HepG2 (cell line): Measurements from ENCODE around the gene ELP4. TPM values are rescaled to one million over a fixed set of nuclear protein-coding genes. Genes with fewer than 3 reads are reported as not detected.

ENCODE experiments used
- ATAC-seq: fragments of 200-7000 bp; cut with Tn5 transposase; 3 replicates; pipeline ENCODE4 v1.9.1; 2020; ENCODE audit warnings: mild to moderate bottlenecking, moderate library complexity
- BruUV-seq: library from RNA; stranded (reverse); fragments of 400-500 nt; replicated peaks from 2 replicates; lab custom pipeline; 2021; lab: Mats Ljungman, UMichigan
- CTCF ChIA-PET: fragments of 300-600 bp; formaldehyde crosslinking; extraction: SDS; loops from one replicate; lab custom pipeline; 2021; ENCODE audit warnings: low total read pairs, inconsistent platforms, low intra/inter-chr PET ratio; lab: Yijun Ruan, JAX
- POLR2A ChIA-PET: fragments of 350-600 bp; sonication (Branson Sonifier 250); formaldehyde crosslinking; loops from one replicate; lab custom pipeline; 2020; ENCODE audit warnings: antibody characterized with exemption, inconsistent platforms; lab: Yijun Ruan, JAX
- DNase-seq: peaks from one replicate; pipeline ENCODE4 v3.0.0-alpha.2; 2015; ENCODE audit warnings: low spot score
- FAIRE-seq: peaks from 3 replicates; lab custom pipeline; 2011; peaks lifted over from hg19 to GRCh38; lab: Jason Lieb, UNC
- H2AFZ ChIP-seq: one replicate; pipeline ENCODE4 v1.6.1; 2011; ENCODE audit warnings: low read length, inconsistent platforms
- H3K27ac ChIP-seq: fragments of 300-600 bp; 3 replicates; pipeline ENCODE4 v1.8.0; 2011; ENCODE audit warnings: mixed run types, mild to moderate bottlenecking, mixed read lengths, low read length, inconsistent platforms; ENCODE audit not compliant: insufficient read depth; ENCODE audit errors: extremely low read length
- H3K27me3 ChIP-seq, 2 experiments: fragments of 200-600 bp in 1 of 2; 2 replicates in 1 of 2; 3 replicates in 1 of 2; pipeline versions ENCODE4 v1.6.0 to v1.8.0; 2011; ENCODE audit warnings: low read length in 2 of 2, mild to moderate bottlenecking in 2 of 2, moderate library complexity in 2 of 2, inconsistent platforms in 1 of 2; ENCODE audit not compliant: insufficient read depth in 2 of 2, control insufficient read depth in 1 of 2
- H3K36me3 ChIP-seq, 2 experiments: fragments of 200-600 bp in 1 of 2; replicated peaks in 1 of 2; 2 replicates in 1 of 2; 3 replicates in 1 of 2; pipeline versions ENCODE4 v1.5.1 to v1.8.0; 2011; ENCODE audit warnings: low read length in 2 of 2, inconsistent platforms in 1 of 2; ENCODE audit not compliant: insufficient read depth in 2 of 2, control insufficient read depth in 1 of 2
- H3K4me1 ChIP-seq: 2 replicates; pipeline ENCODE4 v1.5.1; 2012; ENCODE audit warnings: low read length, inconsistent platforms; ENCODE audit not compliant: insufficient read depth
- H3K4me2 ChIP-seq: 2 replicates; pipeline ENCODE4 v1.6.0; 2011; ENCODE audit warnings: low read depth, low read length, inconsistent platforms
- H3K4me3 ChIP-seq, 3 experiments: fragments of 200-600 bp in 1 of 3; sonication (generic), shearing (Covaris generic) in 1 of 3; replicated peaks in 1 of 3; 2 replicates each; pipeline ENCODE4 v1.5.1; 2011 to 2016; ENCODE audit warnings: low read length in 3 of 3, inconsistent platforms in 2 of 3, low read depth in 2 of 3, mild to moderate bottlenecking in 2 of 3, control low read depth in 1 of 3, mixed read lengths in 1 of 3; ENCODE audit not compliant: insufficient read depth in 1 of 3
- H3K79me2 ChIP-seq: one replicate; pipeline ENCODE4 v1.6.1; 2011; ENCODE audit warnings: low read length, inconsistent platforms; ENCODE audit not compliant: insufficient read depth
- H3K9ac ChIP-seq: 2 replicates; pipeline ENCODE4 v1.6.0; 2011; ENCODE audit warnings: mild to moderate bottlenecking, low read depth, low read length, inconsistent platforms; ENCODE audit not compliant: insufficient read depth
- H3K9me3 ChIP-seq: 2 replicates; pipeline ENCODE4 v1.5.1; 2012; ENCODE audit warnings: mild to moderate bottlenecking, low read length
- H4K20me1 ChIP-seq: 2 replicates; pipeline ENCODE4 v1.6.0; 2011; ENCODE audit warnings: inconsistent platforms, mild to moderate bottlenecking, low read length, moderate library complexity; ENCODE audit not compliant: insufficient read depth
- MNT ChIP-seq: fragments of 450-650 bp; IDR thresholded peaks from 2 replicates; pipeline ENCODE4 v1.6.1; 2016
- MTF1 ChIP-seq: sonication (generic); formaldehyde crosslinking; IDR thresholded peaks from 2 replicates; pipeline ENCODE4 v1.5.0; 2020; ENCODE audit warnings: missing genetic modification reagents
- WGBS: methylation state at CpG from one replicate; pipeline ENCODE4 v1.1.6; 2017; ENCODE audit warnings: low lambda C conversion rate; 5-methylcytosine and 5-hydroxymethylcytosine counted together
- in situ Hi-C: cut with HindIII; loops from 2 replicates; pipeline ENCODE4 v1.10.0; 2017; ENCODE audit warnings: low pct_unique_long_range_greater_than_20kb; ENCODE audit not compliant: extremely low pct_ligation_motif_present
- intact Hi-C: fragments of 100-400 bp; cut with micrococcal nuclease; formaldehyde crosslinking; loops from one replicate; pipeline ENCODE4 v1.10.0; 2022; ENCODE audit not compliant: unreplicated experiment
- polyA plus RNA-seq, 8 experiments: library from polyadenylated mRNA; depleted of rRNA in 3 of 8; stranded (reverse) in 7 of 8; unstranded in 1 of 8; fragments of >200 nt; fragmentation: Illumina TruSeq in 4 of 8; extraction: Trizol in 4 of 8; gene quantifications; 2 replicates each; pipeline versions ENCODE4 v1.2.1 to v1.2.3, GENCODE V29; 2011 to 2016; ENCODE audit warnings: low read depth in 4 of 8, missing spikeins in 1 of 8, mixed read lengths in 1 of 8; ENCODE audit not compliant: insufficient read depth in 1 of 8
- total RNA-seq, 5 experiments: library from RNA; depleted of rRNA; stranded (reverse); fragments of >200 nt; fragmentation: Illumina TruSeq; extraction: Trizol; gene quantifications; 2 replicates each; pipeline ENCODE4 v1.2.3, GENCODE V29; 2016; ENCODE audit warnings: low read depth in 1 of 5
- TF ChIP-seq, protein P1 (sequence below): sonication (generic); formaldehyde crosslinking; IDR thresholded peaks from 2 replicates; pipeline ENCODE4 v1.4.0; 2020; ENCODE audit warnings: mild to moderate bottlenecking, missing genetic modification reagents

The ELP4 gene
- total and polyA plus RNA-seq, 2 of the 13 experiments (the other 11 are each of a cell fraction or from before 2014, with no cell fraction given), result 12.8 to 19.1 TPM

GRCh38 chr11:31802609-31802989 is 293.0 kb downstream of the ELP4 start (continued):
- TF ChIP-seq, protein P1, sequence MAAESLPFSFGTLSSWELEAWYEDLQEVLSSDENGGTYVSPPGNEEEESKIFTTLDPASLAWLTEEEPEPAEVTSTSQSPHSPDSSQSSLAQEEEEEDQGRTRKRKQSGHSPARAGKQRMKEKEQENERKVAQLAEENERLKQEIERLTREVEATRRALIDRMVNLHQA (CRISPR knock-in tag), result no peak

- Histone ChIP-seq H3K79me2 (no peaks in the 10 kb centered on the region), H3K9me3 (no peaks in the 10 kb centered on the region), H3K4me2 (no peak overlapping the region), H3K4me3 (no peak overlapping the region), H2AFZ (no peak overlapping the region), H3K4me1 (no peaks in the 10 kb centered on the region), H4K20me1 (no peaks in the 10 kb centered on the region), H3K9ac (no peak overlapping the region), H3K27me3 (peaks cover 0 to 11% of the 10 kb centered on the region in 2 experiments; a peak in 3 of 5 replicates), H3K36me3 (no peaks in the 10 kb centered on the region), H3K27ac (no peak overlapping the region)
- DNase-seq (no peak), ATAC-seq (no peak), FAIRE-seq (no peak)
- in situ Hi-C loops, result no loop called here
- POLR2A ChIA-PET, result no interaction called here
- CTCF ChIA-PET, result no interaction called here
- intact Hi-C loops, result no loop called here
- WGBS, result 79% methylated on average over 18 of the region's 24 CpGs
- no TSS peak for BruUV-seq
- 0 out of 2 replicates have a peak, but pooled peaks have one; percentile 24 for TF ChIP-seq MNT
- no peak for TF ChIP-seq MTF1
These were observed 293.6 kb downstream of the ELP4 start for GRCh38 chr11:31802990-31803812.
